GM18909 (cell line): Measurements from ENCODE around the gene FITM2.

ENCODE experiments used
- ATAC-seq: cut with Tn5 transposase; IDR thresholded peaks from one replicate; pipeline ENCODE4 v1.9.1; 2021; ENCODE audit warnings: mild to moderate bottlenecking; ENCODE audit not compliant: unreplicated experiment, poor library complexity

The FITM2 gene

DNA sequence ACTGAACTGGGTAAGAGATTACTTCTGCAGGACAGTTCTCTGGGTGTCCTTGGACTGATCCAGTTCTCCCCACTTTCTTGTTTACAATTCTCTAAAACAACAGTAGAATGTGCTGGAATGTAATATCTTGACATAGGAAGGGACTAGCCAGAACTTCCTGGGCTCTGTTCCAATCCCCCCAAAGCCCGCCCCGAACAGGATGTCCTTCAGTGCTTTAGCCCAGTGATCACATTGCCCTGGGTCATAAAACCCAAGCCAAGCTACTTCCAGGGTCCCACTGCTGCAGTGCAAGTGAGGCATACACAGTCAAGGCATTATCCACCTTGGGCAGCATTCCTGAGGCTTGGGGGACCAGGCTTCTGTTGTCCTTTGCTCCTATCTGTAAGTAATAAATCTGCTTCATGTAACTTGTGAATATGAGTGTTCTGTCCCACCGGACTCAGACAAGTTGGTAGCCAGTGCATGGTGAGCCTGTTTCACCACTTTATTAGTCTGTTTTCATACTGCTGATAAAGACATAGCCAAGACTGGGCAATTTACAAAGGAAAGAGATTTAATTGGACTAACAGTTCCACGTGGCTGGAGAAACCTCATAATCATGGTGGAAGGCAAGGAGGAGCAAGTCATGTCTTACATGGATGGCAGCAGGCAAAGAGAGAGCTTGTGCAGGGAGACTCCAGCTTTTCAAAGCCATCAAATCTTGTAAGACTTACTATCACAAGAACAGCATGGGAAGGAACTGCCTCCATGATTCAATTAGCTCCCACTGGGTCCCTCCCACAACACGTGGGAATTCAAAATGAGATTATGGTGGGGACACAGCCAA is 23.5 kb downstream of the FITM2 start:
- no peak for ATAC-seq

DNA sequence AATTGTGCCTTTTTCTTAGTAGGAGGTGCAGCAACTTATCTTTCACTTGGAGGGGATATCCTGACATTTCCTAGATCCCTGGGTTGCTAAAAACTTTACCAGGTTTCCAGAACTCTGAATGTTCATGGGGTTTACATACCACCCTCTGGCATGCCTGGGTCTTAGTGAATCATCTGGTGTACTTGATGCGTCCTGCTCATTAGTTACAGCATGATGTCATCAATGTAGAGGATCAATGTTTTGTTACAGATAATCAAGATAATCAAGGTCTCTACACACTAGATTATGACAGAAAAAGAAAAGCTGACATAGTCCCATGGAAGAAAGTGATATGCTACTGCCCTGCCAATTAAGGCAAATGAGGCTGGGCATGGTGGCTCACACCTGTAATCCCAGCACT is 27.0 kb downstream of the FITM2 start:
- no peak for ATAC-seq

DNA sequence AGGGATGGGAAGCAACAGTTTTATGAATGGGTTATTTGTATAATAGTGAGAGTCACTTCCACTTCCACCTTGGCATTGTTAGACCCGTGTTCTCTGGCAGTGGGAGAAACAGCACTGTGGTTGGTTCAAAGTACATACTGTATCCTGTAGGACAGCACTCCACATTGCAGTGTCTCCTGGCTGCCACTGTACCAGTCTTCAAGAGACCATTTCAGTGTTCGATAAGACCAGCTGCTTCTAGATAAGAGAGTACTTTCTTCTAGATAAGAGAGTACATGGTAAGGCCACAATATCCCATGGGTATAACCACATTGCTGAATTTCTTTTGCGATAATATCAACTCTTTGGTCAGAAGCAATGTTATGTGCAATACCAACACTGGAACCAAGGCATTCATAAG is 28.8 kb downstream of the FITM2 start:
- ATAC-seq = no peak

DNA sequence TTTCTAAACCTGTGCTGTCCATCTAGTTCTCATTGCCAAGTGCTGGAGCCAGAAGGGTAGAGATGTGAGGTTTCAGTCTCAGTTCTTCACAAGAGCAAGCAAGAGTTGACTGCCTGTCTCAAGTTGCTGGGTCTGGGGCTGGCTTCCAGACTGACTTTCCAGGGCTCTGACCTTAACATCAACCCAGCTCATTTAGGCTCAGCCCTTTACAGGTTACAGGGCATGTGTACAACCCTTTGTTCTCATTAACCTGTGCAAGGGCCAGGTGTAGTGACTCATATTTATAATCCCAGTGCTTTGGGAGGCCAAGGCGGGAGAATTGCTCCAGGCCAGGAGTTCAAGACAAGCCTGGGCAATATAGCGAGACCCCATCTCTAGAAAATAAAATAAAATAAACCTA is 30.6 kb downstream of the FITM2 start:
- no peak for ATAC-seq

DNA sequence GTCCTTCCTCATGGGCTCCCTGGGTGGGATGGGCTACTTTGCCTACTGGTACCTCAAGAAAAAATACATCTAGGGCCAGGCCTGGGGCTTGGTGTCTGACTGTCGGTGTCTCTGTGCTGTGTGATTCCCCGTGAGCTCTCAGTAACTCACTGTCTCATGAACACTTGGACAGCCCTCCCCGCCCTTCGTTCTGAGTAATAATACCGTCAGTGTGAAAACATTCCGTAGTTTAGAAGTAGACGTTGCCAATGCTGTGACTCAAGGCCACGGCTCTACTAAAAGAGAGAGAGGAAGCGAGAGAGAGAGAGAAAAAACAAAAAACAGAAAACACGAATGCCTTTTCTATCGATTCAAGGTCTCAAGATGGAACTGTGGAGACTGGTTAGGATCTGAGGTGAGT is 31.8 kb downstream of the FITM2 start:
- ATAC-seq = no peak

DNA sequence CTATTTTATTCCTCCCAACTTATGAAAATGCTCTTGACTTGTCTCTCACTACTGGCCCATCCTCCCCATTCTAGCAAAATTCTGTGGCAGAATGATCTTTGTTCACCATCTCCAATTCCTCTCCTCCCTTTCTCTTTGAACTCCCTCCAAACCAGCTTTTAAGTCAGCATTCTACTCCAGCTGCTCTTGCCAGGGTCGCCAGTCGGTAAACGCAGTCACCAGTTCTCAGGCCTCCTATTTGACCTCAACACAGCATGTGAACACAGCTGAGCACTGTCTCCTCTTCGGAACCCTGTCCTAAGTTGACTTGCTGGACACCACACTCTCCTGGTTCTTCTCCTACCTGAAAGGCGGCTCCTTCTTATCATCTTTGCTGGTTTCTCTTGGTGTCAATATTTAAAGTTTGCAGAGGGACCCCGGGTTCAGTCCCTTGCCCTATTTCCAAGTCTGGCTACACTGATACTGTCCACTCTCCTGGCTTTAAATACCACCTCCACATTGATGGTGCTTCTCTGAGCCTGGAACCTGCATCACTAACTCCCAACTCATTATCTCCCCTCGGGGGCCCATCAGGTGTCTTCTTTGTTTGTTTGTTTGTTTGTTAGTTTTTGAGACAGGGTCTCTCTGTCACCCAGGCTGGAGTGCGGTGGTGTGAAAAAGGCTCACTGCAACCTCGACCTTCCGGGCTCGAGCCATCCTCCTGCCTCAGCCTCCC is 36.5 kb downstream of the FITM2 start:
- ATAC-seq = no peak

DNA sequence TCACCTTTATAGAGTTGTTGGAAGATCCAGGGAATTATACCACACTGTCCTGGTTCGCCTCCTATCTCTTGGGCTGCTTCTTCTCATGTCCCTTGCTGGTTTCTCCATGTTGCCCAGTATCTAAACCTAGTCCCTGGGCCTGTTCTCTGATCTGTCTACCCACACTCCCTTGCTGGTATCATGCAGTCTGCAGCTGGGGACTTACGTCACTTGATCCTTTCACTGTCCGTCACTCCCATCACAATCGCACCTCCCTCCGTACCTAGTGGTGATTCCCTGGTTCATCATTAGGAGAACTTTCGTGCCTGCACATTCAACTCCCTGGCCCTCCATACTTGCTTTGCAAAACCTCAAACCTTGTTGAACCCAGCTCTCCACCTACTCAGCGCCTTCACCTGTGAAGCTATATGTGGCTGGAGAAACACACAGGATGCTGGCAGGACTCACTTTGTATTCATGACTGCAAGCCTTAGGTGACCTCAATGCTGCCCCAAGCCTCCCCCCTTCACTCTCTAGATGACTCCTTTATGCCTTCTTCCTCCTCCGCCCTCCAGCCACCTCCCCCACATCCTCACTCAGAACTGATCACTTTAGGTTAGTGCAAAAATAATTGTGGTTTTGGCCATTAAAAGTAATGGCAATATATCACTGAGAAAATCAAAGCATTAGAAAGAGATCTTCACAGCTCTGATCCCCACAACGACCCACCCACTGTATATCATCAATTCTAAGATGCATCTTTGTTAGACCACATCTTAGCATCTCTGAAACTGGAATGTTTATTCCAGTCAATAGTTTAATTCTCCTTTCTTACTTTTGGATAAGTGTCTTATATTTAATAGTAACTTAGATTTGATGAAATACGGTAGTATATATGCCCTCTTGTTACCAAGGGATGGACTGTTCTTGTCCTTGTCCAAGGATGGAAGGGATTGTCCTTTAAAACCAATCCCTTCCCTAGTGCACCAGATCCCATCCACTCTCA is 37.5 kb downstream of the FITM2 start:
- no peak for ATAC-seq

DNA sequence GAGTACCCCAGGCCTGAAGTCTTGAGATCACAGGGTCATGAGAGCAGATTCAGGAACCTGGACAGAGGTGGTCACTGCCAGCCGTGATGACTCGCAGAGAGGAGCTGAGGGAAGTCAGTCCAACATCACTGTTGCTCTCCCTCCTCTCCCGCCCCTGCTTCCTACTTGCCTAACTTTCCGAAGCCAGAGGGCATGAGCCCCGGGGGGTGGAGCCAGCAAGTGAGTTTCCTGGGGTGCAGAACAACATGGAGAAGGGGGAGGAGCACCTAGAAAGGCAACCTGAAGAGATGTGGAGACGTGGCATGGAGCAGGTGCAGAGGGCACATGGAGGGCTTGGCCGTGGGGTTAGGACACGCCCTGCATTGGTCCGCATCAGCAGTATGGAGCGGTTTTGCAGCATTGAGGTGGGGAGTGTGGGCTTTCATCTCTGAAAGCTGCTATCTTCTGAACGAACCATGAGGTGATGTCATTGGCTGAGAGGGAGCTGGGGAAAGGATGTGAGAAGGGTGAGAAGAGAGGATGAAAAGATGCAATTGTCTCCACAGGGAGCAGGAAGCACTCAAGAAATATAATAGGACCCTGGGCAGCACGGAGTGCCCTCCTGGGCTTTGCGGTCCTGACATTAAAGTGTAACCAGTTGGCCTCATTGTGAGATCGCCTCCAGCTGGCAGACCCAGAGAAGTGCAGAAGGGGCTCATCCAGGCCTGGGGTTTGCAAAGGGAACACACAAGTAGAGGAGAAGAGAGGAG is 38.9 kb downstream of the FITM2 start:
- no peak for ATAC-seq

DNA sequence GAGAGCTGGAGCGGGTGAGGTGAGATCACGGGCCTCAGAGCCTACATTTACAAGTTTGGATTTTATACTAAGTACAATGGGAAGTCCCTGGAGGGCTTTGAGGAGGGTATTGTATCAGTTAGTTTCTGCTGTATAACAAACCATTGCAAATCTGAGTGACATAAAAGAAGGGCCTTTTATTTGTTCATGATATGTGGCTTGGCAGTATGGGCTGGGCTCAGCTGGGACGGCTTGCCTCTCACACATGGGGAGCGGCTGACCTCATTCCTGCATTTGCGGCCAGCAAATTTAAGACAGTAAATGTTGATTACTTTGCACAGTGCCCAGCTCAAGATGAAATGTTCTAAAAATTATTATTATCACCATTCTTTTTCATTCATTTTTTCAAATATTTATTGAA is 42.2 kb downstream of the FITM2 start:
- ATAC-seq = no peak

DNA sequence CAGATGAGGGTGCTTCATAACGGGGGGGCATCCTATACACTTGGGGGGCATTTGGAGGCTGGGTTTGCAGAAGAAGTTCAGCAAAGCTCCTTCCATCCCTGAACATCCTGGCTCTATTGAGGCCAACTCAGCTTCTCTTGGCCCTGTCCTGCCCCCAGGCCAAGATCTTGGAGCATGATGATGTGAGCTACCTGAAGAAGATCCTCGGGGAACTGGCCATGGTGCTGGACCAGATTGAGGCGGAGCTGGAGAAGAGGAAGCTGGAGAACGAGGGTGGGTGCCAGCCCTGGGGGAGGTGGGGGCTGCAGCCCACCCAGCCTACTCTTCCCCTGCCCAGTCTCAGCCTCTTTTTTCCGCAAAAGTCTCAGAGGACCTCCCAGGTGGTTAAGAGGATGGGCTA is 46.7 kb downstream of the FITM2 start:
- no peak for ATAC-seq

DNA sequence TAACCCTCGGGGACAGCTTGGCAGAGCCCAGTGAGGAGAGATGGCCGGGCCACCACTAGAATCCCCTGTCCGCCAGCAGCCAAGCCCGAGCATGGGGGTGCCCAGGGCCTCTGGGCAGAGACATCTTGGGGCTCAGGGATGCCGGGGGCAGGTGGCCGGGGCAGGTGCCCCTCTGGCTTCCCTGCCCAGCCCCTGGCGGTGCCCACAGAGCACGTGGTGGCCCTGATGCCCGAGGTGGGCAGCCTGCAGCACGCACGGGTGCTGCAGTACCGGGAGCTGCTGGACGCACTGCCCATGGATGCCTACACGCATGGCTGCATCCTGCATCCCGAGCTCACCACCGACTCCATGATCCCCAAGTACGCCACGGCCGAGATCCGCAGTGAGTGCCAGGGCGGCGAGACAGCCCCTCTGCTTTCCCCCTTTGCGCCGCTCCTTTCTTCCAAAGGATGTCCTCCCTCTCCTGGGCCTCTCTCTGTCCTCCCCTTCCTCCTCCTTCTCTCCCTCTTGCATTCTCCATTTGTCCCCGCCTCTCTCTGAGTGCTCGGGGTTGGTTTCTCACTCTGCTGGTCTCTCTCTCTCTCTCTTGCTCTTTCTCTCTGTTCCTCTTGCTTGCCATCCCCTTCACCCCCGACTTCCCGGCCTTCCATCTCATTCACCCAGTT is 52.6 kb downstream of the FITM2 start:
- ATAC-seq = no peak

DNA sequence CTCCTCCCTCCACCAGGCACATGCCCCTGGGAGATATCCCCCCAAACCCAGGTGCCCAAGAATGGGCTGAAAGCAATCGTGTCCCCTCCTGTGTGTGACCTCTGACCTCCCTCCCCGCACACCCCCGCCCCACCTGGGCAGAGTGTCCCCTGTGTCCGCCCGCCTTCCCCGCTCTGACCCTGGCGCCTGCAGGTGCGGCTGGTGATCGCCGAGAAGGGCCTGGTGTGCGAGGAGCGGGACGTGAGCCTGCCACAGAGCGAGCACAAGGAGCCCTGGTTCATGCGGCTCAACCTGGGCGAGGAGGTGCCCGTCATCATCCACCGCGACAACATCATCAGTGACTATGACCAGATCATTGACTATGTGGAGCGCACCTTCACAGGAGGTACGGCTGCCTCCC is 54.0 kb downstream of the FITM2 start:
- no peak for ATAC-seq

DNA sequence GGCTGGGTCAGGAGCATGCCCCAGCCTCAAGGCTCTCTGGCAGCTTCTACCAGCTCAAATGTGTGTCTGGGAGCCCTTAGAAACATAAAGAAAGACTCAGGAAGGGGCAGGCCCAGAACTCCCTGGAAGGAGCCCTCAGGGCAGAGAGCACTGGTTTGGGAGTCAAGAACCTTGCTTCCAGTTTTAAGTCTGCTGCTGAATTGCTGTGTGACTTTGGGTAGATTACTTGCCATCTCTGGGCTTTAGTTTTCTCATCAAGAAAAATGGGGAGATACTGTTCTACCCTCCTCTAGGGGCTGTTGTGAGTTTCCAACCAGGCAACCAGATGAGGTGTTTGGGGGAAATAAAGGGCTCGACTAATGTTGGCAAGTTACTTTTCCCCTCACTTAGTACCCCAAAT is 55.1 kb downstream of the FITM2 start:
- ATAC-seq = no peak

DNA sequence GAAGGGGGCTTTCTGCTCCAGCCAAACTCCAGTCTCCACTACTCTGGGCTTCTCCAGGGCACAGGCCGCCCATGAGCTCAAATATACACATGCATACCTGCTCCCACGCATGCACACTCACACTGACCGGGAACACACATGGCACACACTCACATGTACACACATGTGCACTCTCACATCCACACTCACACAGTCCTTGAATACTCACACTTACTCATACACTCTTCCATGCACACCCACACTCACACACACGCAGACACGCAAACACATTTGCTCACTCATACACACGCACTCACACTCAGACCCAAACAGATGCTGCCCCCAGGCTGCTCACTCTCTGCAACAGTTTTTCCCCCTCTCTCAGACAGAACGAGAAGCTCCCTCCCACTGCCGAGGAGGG is 56.9 kb downstream of the FITM2 start:
- ATAC-seq = no peak

DNA sequence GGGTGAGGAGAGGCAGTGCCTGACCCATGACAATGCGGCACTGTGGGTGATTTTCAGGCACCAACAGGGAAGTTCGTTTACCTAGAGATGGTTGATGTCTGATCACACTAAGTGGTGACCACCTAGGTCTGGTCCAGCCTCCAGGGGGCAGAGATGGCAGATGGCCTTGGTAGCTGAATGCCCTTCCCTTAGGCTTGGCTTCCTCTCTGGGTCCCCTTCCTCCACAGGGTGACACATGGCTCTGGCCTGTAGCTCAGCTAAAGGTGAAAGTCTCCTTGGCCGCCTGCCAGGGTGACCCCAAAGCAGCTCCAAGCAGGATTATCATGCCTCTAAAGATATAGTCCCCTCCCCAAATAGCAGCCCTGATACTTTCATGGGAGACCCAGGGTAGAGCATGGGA is 57.5 kb downstream of the FITM2 start:
- ATAC-seq = no peak
